Measurements from ENCODE around the gene SRSF4.

Gene SRSF4

GRCh38 chr1:29211086-29212030 is 29.7 kb upstream of the SRSF4 start:
- no peak for DNase-seq
- ChIA-PET CTCF (no interaction called here), POLR2A (no interaction called here)
- no peaks in the 10 kb centered on the region for H3K27me3 ChIP-seq (replicated peaks in 2 of 5; ENCODE audit: control insufficient read depth in 4 of 5, insufficient read depth in 5 of 5, low read length in 4 of 5)
- H3K36me3 ChIP-seq (ENCODE audit: control insufficient read depth in 4 of 4, insufficient read depth in 4 of 4, low read length in 3 of 4) = peaks cover 13 to 54% (median 30%) of the 10 kb centered on the region in 4 experiments
- 98% methylated on average over 9 of the region's 12 CpGs for WGBS (ENCODE audit: insufficient coverage)
- peaks cover 2 to 7% (median 4%) of the 10 kb centered on the region in 4 experiments for H3K4me1 ChIP-seq (ENCODE audit: control extremely low read depth in 1 of 4, control insufficient read depth in 4 of 4, insufficient read depth in 4 of 4, low read length in 3 of 4)
- no peak overlapping the region for H3K4me3 ChIP-seq (ENCODE audit: control insufficient read depth in 1 of 7, extremely low read depth in 1 of 7, insufficient read depth in 4 of 7, low read depth in 2 of 7, low read length in 6 of 7)
- H3K27ac ChIP-seq (ENCODE audit: insufficient read depth in 1 of 2, low read depth in 1 of 2, low read length in 2 of 2, poor library complexity in 1 of 2, severe bottlenecking in 2 of 2) = no peak overlapping the region
- no peaks in the 10 kb centered on the region for H3K9me3 ChIP-seq (ENCODE audit: control extremely low read depth in 1 of 5, control insufficient read depth in 4 of 5, insufficient read depth in 2 of 5, low read depth in 1 of 5, low read length in 4 of 5)

GRCh38 chr1:29210278-29211085 is 28.8 kb upstream of the SRSF4 start:
- 97% methylated on average over 5 of the region's 7 CpGs for WGBS (ENCODE audit: insufficient coverage)
- peaks cover 2 to 7% (median 4%) of the 10 kb centered on the region in 4 experiments for H3K4me1 ChIP-seq (ENCODE audit: control extremely low read depth in 1 of 4, control insufficient read depth in 4 of 4, insufficient read depth in 4 of 4, low read length in 3 of 4)
- no peak for DNase-seq
- POLR2A ChIA-PET = no interaction called here
- no peak overlapping the region for H3K4me3 ChIP-seq (ENCODE audit: control insufficient read depth in 1 of 7, extremely low read depth in 1 of 7, insufficient read depth in 4 of 7, low read depth in 2 of 7, low read length in 6 of 7)
- H3K27ac ChIP-seq (ENCODE audit: insufficient read depth in 1 of 2, low read depth in 1 of 2, low read length in 2 of 2, poor library complexity in 1 of 2, severe bottlenecking in 2 of 2) = no peak overlapping the region
- no peaks in the 10 kb centered on the region for H3K27me3 ChIP-seq (replicated peaks in 2 of 5; ENCODE audit: control insufficient read depth in 4 of 5, insufficient read depth in 5 of 5, low read length in 4 of 5)
- CTCF ChIA-PET = no interaction called here
- H3K36me3 ChIP-seq (ENCODE audit: control insufficient read depth in 4 of 4, insufficient read depth in 4 of 4, low read length in 3 of 4) = peaks cover 16 to 56% (median 30%) of the 10 kb centered on the region in 4 experiments
- H3K9me3 ChIP-seq (ENCODE audit: control extremely low read depth in 1 of 5, control insufficient read depth in 4 of 5, insufficient read depth in 2 of 5, low read depth in 1 of 5, low read length in 4 of 5) = no peaks in the 10 kb centered on the region

GRCh38 chr1:29209173-29209572 is 27.5 kb upstream of the SRSF4 start:
- peaks cover 2 to 7% (median 4%) of the 10 kb centered on the region in 4 experiments for H3K4me1 ChIP-seq (ENCODE audit: control extremely low read depth in 1 of 4, control insufficient read depth in 4 of 4, insufficient read depth in 4 of 4, low read length in 3 of 4)
- WGBS (ENCODE audit: insufficient coverage) = 92% methylated on average over 5 of the region's 5 CpGs
- CTCF ChIA-PET = no interaction called here
- peaks cover 16 to 52% (median 28%) of the 10 kb centered on the region in 4 experiments for H3K36me3 ChIP-seq (ENCODE audit: control insufficient read depth in 4 of 4, insufficient read depth in 4 of 4, low read length in 3 of 4)
- no peak overlapping the region for H3K27ac ChIP-seq (ENCODE audit: insufficient read depth in 1 of 2, low read depth in 1 of 2, low read length in 2 of 2, poor library complexity in 1 of 2, severe bottlenecking in 2 of 2)
- H3K27me3 ChIP-seq (replicated peaks in 2 of 5; ENCODE audit: control insufficient read depth in 4 of 5, insufficient read depth in 5 of 5, low read length in 4 of 5) = no peaks in the 10 kb centered on the region
- no peaks in the 10 kb centered on the region for H3K9me3 ChIP-seq (ENCODE audit: control extremely low read depth in 1 of 5, control insufficient read depth in 4 of 5, insufficient read depth in 2 of 5, low read depth in 1 of 5, low read length in 4 of 5)
- H3K4me3 ChIP-seq (ENCODE audit: control insufficient read depth in 1 of 7, extremely low read depth in 1 of 7, insufficient read depth in 4 of 7, low read depth in 2 of 7, low read length in 6 of 7) = no peak overlapping the region
- no peak for DNase-seq
- POLR2A ChIA-PET = no interaction called here

GRCh38 chr1:29208442-29208841 is 26.7 kb upstream of the SRSF4 start:
- POLR2A ChIA-PET = interaction anchor here (0.7 to 0.8 kb wide), 2 partner anchors 23 to 1816 kb away, joined by 3 to 4 read pairs; no protein-coding TSS in a partner anchor
- Histone ChIP-seq H3K4me3 (ENCODE audit: control insufficient read depth in 1 of 7, extremely low read depth in 1 of 7, insufficient read depth in 4 of 7, low read depth in 2 of 7, low read length in 6 of 7) (no peak overlapping the region), H3K36me3 (ENCODE audit: control insufficient read depth in 4 of 4, insufficient read depth in 4 of 4, low read length in 3 of 4) (peaks cover 14 to 53% (median 30%) of the 10 kb centered on the region in 4 experiments), H3K9me3 (ENCODE audit: control extremely low read depth in 1 of 5, control insufficient read depth in 4 of 5, insufficient read depth in 2 of 5, low read depth in 1 of 5, low read length in 4 of 5) (no peaks in the 10 kb centered on the region), H3K27me3 (replicated peaks in 2 of 5; ENCODE audit: control insufficient read depth in 4 of 5, insufficient read depth in 5 of 5, low read length in 4 of 5) (no peaks in the 10 kb centered on the region), H3K4me1 (ENCODE audit: control extremely low read depth in 1 of 4, control insufficient read depth in 4 of 4, insufficient read depth in 4 of 4, low read length in 3 of 4) (peaks cover 2 to 7% (median 4%) of the 10 kb centered on the region in 4 experiments), H3K27ac (ENCODE audit: insufficient read depth in 1 of 2, low read depth in 1 of 2, low read length in 2 of 2, poor library complexity in 1 of 2, severe bottlenecking in 2 of 2) (no peak overlapping the region)
- 0% methylated on average over 3 of the region's 4 CpGs for WGBS (ENCODE audit: insufficient coverage)
- peak; percentile 27 to 62 (median 44) for DNase-seq
- CTCF ChIA-PET = no interaction called here

DNA sequence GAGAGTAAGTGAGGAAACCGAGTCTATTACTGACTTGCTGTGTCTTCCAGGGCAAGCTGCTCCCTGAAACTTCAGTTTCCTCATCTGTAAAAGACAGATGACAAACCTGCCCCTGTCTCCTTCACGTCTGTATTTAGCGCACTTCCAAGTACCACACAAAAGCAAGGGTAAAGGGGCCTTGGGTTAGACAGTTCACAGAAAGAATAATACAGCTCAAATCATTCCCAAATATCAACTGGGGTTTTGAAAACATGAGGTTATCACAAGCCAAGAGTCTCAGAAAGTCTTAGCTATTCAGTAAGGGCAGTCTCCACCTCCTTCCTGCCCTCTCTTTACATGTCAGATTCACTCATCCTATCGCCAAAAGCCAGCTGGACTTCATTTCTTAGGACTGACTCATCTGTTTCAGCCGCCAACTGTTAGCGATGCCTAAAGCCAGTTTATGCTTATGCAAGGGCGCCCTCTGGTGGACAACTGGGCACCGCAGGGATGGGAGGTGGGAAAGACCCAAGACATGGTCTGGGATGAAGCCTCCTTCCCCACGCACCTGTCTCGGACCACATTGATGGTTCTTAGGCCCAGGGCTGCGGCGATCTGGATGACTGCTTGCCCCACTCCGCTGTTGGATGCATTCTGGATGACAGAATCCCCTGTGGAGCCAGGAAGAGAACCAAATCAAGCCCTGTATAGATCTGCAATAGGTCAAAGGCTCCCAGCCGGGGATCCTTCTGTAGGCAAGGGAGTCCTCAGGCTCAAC is 21.1 kb upstream of the SRSF4 start:
- WGBS (ENCODE audit: insufficient coverage) = 29% methylated on average over 9 of the region's 14 CpGs
- CTCF ChIA-PET = interaction anchor here (0.7 to 4.5 kb wide), 26 partner anchors 8 to 418 kb away, joined by 3 to 76 read pairs (median 4); partner anchors contain the start of genes MECR and SRSF4
- H3K27ac ChIP-seq (ENCODE audit: insufficient read depth in 1 of 2, low read depth in 1 of 2, low read length in 2 of 2, poor library complexity in 1 of 2, severe bottlenecking in 2 of 2) = peak overlapping the region in 1 of 2 experiments; percentile 16
- H3K27me3 ChIP-seq (replicated peaks in 2 of 5; ENCODE audit: control insufficient read depth in 4 of 5, insufficient read depth in 5 of 5, low read length in 4 of 5) = no peaks in the 10 kb centered on the region
- no peak overlapping the region for H3K4me3 ChIP-seq (ENCODE audit: control insufficient read depth in 1 of 7, extremely low read depth in 1 of 7, insufficient read depth in 4 of 7, low read depth in 2 of 7, low read length in 6 of 7)
- no peaks in the 10 kb centered on the region for H3K9me3 ChIP-seq (ENCODE audit: control extremely low read depth in 1 of 5, control insufficient read depth in 4 of 5, insufficient read depth in 2 of 5, low read depth in 1 of 5, low read length in 4 of 5)
- H3K4me1 ChIP-seq (ENCODE audit: control extremely low read depth in 1 of 4, control insufficient read depth in 4 of 4, insufficient read depth in 4 of 4, low read length in 3 of 4) = peaks cover 5 to 19% (median 13%) of the 10 kb centered on the region in 4 experiments
- peaks cover 12 to 57% (median 40%) of the 10 kb centered on the region in 4 experiments for H3K36me3 ChIP-seq (ENCODE audit: control insufficient read depth in 4 of 4, insufficient read depth in 4 of 4, low read length in 3 of 4)
- DNase-seq = peak; percentile 88 to 94 (median 93)
- POLR2A ChIA-PET = interaction anchor here (1.7 kb wide), 1 partner anchor 21 kb away, joined by 5 read pairs; the partner anchor contains the start of gene SRSF4

- H3K4me1 ChIP-seq (ENCODE audit: control extremely low read depth in 1 of 4, control insufficient read depth in 4 of 4, insufficient read depth in 4 of 4, low read length in 3 of 4) = peaks cover 5 to 19% (median 13%) of the 10 kb centered on the region in 4 experiments
- 100% methylated on average over 1 of the region's 1 CpG for WGBS (ENCODE audit: insufficient coverage)
Observed at GRCh38 chr1:29202053-29202452, 20.4 kb upstream of the SRSF4 start.

More at GRCh38 chr1:29202053-29202452, 20.4 kb upstream of the SRSF4 start:
- peak in 2 of 3 donors; percentile 61 to 69 for DNase-seq
- Histone ChIP-seq H3K9me3 (ENCODE audit: control extremely low read depth in 1 of 5, control insufficient read depth in 4 of 5, insufficient read depth in 2 of 5, low read depth in 1 of 5, low read length in 4 of 5) (no peaks in the 10 kb centered on the region), H3K27ac (ENCODE audit: insufficient read depth in 1 of 2, low read depth in 1 of 2, low read length in 2 of 2, poor library complexity in 1 of 2, severe bottlenecking in 2 of 2) (peak overlapping the region in 1 of 2 experiments; percentile 16), H3K27me3 (replicated peaks in 2 of 5; ENCODE audit: control insufficient read depth in 4 of 5, insufficient read depth in 5 of 5, low read length in 4 of 5) (no peaks in the 10 kb centered on the region), H3K4me3 (ENCODE audit: control insufficient read depth in 1 of 7, extremely low read depth in 1 of 7, insufficient read depth in 4 of 7, low read depth in 2 of 7, low read length in 6 of 7) (no peak overlapping the region), H3K36me3 (ENCODE audit: control insufficient read depth in 4 of 4, insufficient read depth in 4 of 4, low read length in 3 of 4) (peaks cover 12 to 57% (median 42%) of the 10 kb centered on the region in 4 experiments)
- CTCF ChIA-PET = interaction anchor here (1.0 to 4.5 kb wide), 22 partner anchors 8 to 417 kb away, joined by 3 to 76 read pairs (median 4); partner anchors contain the start of genes MECR and SRSF4
- POLR2A ChIA-PET = interaction anchor here (0.6 to 1.7 kb wide), 2 partner anchors 21 to 642 kb away, joined by 4 to 5 read pairs; partner anchors contain the start of gene SRSF4
